Inflammatory macrophage treated with lipopolysaccharide for 1 hour (primary cell): ENCODE measurements around the gene TGFBR3.

Experiments used
- DNase-seq, 2 donors: peaks; one replicate each; pipeline ENCODE4 v3.0.0-alpha.2; 2020 to 2022

TGFBR3 gene

DNA sequence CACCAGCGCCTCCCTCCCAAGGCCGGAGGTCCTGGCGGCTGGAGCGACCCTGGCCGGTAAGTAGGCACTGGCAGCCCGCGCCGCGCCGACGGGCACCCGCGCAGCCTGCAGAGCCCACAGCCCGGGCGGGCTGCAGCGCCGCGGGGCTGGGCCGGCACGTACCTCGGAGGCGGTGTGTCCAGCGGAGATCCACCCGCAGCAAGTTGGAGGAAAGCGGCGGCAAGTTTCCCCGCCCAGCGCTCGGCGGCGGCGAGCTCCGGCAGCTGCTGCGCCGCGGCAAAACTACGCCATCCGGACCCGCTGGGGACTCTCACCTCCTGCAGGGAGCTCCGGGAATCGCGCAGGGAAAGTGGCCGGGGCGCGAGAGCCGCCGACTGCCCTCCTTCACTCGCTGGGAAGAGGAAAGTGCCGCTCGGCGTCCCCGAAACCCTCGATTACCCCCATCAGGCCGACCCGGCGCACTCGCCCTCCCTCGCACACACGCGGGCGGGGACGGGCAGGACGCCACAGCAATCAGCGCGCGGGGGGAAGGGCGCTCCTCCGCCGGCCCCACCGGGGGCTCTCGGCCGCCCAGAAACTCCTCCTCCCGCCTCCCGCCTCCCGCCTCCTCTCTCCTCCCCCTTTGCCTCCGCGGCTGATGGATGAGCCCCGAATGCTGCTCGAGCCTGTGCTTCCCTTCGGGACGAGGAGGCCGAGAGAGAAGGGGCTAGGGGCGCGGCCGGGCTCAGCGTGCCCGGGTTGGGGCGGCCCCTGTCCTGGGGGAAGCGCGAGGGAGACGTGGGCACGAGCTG lies at the start of gene TGFBR3:
Gene TGFBR3 (minus strand): TSS at position 436 of the 791 bp plus-strand sequence. CDS start 24,620 bp downstream, outside the sequence.
- peak; percentile 6 to 32 for DNase-seq

DNA sequence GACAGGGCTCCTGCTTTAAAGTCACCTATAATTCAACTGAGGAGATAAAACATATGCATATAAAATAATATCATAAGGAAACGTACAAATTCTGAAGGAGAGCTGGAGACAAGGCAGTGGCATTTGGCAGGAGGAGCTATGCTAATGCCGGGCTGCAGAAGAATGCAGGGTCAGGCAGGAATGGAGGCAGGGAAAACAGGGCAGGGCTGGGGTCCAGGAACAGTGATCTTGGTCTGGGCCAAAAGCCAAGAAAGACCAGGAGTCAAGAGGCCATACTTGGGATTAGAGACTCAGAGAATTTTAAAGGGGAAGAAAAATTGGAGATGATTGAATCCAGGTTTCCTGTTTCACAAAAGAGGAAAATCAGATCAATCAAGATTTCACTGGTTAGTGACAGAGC lies 43.3 kb upstream of the TGFBR3 start:
- DNase-seq, result no peak

DNA sequence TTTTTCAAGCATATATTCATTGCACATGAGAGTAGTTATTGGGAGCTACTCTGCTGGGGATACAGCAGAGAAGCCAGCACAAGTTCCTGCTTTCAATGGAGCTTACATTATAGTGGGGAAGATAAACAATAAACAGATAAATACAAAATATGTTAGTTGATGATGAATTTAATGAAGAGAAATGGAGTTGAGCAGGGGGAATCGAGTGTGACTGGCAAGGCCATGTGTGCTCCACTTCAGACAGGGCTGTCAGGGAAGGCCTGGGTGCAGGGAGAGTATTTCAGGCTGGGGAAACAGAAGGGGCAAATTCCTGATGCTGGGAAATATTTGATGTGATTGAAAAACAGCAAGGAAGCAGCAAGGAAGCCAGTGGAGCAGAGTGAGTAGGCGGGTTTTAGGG lies 42.1 kb upstream of the TGFBR3 start:
- no peak for DNase-seq

DNA sequence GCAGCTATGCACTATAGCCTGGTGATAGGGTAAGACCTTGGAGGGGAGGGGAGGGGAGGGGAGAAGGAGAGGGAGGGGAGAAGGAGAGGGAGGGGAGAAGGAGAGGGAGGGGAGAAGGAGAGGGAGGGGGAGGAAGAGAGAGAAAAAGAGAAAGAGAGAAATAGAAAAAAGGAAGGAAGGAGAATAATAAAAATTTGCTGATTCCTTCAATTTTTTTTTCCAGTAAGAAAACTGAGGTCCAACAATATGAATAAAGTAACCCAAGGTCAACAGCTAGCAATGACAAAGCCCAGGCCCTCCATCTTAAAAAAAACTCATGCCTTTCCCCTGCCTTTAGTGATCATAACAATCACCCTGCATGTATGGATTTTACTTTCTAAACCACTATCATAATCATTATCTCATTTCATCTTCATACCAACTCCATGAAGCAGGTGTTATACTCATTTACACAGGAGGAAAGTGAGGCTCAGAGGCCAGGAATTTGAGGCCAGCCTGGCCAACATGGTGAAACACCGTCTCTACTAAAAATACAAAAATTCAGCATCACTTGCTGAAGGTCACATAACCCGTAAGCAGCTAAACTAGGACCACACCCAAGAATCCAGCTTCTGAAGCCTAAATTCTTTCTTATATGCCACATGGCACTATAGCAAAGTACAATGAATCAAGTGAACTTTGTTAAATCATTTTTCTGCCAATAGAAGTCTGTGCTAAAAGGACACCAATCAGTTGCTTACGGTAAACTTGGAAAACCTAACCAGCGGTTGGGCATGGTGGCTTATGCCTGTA lies 39.9 kb upstream of the TGFBR3 start:
- no peak for DNase-seq

DNA sequence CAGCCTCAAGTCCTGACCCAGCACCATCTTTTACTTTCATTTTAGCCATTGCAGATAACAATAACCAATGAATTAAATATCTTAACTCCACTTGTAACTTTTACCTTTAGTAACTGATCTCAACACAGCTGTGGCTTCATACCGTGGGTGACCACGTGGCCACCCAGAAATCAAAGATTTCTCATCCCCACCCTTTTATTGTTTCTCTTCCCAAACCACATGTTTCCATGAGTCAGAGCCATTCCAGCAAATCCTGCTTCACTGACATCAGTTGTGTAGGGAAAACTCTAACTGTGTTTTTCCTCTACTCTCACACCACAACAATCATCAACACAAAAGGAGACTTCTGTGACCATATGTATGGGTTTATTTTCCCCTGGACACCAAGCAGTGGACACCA lies 38.2 kb upstream of the TGFBR3 start:
- DNase-seq, result no peak

DNA sequence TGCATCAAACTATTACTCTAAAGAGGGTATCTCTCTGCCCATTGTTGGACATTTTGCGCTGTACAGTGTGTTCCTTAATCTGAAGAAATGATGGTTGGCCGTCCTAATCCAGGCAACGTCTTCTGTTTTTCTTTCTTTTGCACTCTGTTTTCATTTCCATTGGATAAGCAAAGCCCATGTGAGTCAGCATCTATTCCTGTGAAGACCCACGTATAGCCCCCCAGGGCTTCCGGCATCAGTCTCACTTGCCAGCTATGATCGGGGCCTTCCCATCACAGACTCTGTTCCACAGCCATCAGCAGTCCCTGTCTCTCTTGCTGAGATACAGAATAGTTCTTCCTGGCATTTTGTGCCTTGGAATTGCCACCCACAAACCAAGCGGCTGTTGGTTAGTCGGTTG lies 34.0 kb upstream of the TGFBR3 start:
- DNase-seq, result no peak

DNA sequence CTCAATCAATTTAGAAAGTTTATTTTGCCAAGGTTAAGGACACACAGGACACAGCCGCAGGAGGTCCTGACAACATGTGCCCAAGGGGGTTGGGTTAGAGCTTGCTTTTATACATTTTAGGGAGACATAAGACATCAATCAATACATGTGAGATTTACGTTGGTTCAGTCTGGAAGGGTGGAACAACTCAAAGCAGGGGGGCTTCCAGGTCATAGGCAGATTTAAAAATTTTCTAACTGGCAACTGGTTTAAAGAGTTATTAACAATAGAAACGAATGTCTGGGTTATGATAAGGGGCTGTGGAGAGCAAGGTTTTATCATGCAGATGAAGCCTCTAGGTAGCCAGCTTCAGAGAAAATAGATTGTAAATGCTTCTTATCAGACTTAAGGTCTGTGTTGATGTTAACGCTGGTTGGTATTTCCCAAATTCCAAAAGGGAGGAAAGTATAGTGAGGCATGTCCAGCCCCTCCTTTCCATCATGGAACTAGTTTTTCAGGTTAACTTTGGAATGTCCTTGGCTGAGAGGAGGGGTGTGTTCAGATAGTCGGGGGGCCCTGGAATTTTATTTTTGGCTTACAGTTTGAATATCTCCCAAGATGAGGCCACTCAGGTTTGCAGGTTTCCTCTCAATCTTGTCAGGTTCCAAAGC lies 31.0 kb upstream of the TGFBR3 start:
- DNase-seq, result no peak

DNA sequence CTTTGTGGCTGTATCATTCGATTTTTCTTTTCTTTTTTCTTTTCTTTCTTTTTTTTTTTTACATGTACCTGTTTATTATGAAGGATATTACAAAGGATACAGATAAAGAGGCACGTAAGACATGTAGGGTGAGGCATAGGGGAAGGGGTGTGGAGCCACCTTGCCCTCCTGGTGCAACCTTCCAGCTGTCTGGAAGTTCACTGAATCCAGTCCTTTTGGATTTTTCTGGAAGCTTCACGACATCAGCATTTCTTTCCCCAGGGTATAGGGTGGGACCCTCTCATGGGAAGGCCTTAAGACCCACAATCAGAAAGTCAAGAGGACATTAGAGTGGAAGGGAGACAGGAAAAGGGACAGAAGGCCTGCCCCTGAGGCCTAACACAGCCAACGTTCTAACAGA lies 30.1 kb upstream of the TGFBR3 start:
- no peak for DNase-seq

DNA sequence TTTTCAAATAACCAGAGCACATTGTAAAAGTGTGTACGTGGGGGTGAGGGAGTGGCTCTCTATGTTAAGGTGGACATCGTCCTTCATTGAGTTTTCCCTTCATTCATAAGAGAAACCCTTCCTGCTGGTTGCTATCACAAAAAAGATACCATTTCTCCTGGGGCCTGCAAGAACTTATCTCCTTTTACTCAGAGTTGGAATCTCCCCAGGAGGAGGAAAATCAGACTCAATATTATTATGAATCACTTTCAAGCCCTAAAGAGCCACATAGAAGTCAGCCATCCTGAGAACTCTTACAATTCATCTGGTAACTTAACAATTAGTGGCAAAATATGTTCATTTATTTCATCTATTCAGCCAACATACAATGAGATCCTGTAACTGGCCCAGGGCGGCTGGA lies 27.1 kb upstream of the TGFBR3 start:
- DNase-seq, result no peak

DNA sequence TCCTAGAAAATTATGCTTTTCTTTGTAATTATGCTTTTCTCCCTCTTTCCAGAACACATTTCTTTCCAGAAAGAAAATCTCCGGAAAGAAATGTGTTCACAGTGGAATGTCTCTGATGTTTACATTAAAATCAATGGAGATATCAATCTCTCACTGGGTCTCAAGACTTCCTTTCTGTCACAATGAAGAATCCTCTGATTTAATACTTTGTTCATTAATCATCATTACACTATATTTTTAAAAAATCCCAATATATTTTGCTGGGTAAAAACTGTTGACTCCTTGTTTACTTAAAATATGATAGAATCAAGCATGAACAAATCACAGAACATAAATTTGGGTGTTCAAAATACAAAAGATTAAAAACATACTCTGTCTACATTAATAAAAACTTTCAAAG lies 26.3 kb upstream of the TGFBR3 start:
- DNase-seq, result no peak

DNA sequence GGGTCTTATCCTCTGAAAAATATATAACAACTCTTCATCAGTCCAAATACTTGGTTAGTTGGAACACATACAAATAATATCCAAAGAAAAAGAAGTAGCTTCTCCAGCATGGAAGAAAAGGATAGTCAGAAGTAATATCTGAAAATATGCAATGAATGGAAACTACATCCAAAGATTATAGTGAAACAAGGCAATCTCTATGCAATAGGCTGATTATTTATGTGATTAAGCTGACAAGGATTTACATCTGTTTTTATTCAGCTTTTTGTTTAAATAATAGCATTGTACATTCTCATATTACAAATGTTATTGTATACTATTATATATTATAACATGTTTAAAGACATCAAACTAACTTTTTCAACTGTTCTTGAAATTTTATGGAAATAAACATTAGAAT lies 15.3 kb upstream of the TGFBR3 start:
- DNase-seq, result no peak

DNA sequence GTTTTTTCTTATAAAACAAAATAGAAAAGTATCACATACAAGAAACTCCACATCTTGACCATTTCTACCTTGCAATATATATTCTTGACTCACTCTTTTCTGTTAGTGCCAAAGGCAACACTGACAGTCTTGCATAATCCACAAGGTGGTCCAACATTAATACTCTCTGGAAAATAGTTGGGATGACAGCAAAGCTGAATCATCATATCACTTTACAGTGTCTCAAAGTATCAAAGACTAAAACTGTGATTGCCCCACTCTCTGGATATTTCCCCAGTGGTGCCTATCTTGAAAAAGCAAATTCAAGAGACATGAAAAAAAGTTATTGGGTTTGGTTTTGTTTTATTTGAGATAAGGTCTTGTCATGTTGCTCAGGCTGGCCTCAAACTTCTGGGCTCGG lies 14.6 kb upstream of the TGFBR3 start:
- DNase-seq, result no peak

DNA sequence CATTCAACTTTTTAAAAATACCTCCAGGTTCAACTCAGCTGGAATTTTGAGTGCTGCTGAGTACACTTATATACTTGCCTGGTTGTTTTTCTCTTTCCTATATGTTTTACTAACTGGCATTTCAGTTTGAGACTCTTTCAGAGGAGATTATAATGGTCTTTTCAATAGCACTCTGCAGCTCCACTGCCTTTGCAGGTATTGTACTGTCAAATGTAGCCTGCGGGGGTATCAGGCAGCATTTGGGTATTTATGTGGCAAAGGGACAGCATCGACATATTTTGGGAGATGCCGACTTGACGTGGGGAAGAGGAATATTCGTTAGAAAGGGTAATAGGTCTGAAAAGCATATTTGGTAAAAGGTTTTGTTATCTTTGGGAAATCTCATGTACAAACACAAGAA lies 11.1 kb upstream of the TGFBR3 start:
- DNase-seq, result no peak

DNA sequence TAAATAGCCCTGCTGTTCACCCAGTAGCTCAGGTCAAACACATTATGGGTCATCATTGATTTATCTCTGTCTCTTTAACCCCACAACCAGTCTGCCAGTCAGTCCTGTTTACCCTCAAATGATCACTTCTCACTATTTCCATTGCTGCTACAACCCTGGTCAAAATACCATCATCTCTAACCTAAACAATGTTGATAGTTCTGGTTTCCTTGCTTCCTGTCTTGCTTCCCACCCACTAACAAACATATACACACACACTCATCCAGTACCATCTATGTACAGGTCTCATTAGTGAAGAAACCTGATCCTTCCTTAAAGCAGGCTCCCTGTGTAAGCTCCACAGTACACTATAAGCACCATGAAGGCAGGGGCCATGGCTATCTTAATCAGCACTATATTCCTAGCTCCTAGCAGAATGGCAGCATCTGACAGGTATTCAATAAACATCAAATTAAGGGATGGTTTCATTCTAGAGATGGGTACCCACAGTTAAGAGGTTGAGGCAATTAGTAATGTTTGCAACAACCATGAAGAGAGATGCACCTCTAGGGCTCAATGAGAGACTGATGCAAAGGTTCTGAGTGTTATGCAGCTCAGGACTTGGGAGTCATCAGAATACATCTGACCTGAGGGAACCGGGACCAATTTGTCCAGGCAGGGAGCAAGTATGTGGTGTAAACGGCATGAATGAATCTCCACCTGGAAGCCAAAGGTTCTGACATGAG lies 10.0 kb upstream of the TGFBR3 start:
- DNase-seq, result no peak

DNA sequence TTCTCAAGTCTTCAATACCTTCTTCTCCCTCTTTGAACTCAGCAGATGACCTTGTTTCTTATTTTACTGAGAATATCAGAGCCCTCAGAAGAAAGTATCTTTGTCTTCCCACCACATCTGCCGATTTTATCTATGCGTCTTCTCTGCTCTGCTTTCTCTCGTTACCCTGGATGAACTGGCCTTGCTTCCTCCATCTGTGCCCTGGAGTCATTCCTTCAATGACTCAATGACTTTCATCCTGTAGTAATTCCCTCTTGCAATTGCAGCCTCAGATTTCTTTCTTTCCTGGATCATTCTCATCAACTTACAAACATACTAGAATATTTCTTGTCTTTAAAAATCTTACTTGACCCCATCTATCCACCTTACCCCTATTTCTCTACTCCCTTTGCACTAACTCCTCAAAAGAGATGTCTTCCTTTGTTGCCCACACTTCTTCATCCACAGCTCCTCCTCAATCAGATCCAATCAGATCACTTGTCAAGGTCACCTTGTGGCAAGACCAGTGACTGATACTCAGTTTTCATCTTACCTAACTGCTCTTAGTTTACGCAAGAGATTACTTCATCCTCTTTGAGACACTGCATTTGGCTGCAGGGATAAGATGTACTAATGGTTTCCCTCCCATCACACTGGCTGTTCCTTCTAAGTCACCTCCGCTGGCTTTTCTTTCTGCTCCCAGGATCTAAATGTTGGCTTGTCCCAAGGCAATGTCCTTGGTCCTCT lies 8.2 kb upstream of the TGFBR3 start:
- no peak for DNase-seq

DNA sequence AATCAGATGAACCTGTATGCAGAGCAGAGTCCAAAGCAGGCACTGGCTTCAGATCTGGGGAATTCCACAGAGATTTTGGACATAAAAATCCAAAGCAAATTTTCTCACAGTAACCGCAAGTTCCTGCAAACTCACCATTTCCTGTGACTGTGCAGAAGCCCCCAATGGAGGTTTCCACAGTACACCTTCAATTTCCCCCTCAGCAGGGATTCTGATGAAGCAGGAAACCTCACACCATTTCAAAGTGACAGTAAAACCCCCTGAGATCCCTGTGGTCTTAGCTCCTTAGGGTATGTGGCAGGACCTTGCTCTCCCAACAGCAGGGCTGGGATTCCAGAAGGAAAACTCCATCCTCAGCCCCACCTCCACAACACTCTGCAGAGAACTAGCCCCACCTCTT lies 6.0 kb upstream of the TGFBR3 start:
- DNase-seq, result no peak

DNA sequence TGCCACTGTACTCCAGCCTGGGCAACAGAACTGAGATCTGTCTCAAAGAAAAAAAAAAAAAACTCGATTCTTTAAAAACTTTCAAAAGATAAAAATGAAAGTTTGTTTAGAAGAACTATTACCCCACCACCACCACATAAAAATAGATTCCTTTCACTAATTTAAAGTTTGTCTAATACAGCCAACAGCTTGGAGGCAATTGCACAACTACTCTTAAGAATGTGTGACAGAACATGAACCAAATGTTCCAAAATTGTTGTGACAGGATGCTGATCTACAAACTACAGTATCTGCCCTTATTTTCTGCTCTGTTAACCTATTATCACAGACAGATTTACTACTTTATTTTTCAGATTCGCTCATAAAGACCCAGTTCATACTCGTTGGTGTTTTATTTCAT lies 5.5 kb upstream of the TGFBR3 start:
- no peak for DNase-seq

DNA sequence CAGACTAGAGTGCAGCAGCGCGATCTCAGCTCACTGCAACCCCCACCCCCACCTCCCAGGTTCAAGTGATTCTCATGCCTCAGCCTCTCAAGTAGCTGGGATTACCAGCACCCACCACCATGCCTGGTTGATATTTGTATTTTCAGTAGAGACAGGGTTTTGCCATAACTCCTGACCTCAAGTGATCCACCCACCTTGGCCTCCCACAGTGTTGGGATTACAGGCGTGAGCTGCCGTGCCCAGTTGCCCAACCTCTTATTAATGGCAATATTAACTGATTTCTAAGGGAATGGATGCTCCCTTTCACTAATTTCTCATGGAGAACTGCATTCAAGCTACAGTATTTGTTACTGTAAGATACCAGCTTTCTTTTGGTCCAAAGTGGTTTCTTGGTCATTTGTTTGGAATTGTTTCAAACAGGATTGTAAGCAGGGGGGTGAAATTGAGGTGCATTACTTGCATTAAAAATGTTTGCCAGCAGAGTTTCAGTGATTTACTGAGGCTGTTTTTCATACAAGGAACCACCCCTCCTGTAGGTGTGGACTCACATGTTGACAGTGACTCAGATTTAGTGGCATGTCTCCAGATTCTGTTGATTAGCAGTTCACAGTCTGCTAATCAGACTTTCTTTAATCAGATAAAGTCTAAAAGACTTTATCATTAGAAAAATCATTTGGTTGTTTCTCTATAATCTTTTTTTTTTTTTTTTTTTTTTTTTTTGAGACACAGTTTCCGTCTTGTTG lies 3.9 kb upstream of the TGFBR3 start:
- no peak for DNase-seq

DNA sequence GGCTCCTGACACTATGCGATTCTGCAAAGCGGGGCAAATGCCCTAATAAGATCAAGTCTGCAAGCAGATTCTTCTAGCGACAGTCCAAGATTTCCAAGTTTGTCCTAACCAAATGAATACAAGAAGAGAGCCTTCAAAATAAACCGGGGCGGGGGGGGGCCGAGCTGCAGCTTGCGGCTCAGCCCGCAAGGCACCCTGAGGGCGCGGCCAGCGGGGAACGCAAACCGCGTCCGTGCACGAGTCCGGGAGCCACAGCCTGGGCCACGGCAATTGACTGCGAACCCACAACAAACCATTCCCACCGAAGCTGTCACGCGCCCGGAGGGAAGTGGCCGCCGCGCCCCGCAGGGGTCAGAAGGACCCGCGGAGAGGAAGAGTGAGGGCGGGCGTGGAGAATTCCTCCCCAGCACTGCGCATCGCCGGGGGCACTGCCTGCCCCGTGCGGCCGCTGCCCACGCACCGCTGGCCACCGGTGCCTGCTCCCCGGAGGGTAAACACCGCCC lies 687 bp downstream of the TGFBR3 start:
- DNase-seq, result no peak

DNA sequence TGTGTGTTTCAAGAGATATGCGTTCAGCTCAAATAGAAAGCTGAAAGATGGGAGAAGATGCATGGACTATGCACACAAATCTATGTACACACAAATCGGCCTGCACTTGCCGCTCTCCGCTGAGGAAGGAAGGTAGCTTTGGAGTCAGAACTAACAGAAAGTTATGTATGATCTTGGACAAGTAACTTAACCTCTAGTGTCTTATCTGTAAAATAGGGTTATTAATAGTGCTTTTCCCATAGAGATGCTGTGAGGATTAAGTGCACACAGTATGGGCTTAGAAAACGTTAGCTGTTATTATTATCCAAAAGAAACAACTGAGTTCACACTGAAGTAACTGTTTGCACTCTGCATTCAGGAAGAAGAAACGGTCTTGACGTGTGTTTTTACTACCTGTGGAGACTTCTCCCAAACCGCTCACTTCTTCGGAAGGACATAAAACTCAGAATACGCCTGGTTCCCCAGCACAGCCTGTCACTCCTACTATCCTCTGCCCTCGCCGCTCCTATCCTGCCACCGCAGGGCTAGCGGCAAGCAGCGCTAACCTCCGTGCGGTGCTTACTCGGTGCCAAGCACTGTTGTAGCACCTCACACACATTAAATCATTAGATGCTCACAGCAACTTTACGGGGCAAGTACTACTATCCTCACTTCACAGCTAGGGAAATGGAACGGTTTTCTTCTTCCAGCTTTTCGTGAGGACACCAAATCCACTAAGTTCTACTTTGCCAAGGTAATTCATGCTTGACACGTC lies 1.3 kb downstream of the TGFBR3 start:
- DNase-seq, result no peak

DNA sequence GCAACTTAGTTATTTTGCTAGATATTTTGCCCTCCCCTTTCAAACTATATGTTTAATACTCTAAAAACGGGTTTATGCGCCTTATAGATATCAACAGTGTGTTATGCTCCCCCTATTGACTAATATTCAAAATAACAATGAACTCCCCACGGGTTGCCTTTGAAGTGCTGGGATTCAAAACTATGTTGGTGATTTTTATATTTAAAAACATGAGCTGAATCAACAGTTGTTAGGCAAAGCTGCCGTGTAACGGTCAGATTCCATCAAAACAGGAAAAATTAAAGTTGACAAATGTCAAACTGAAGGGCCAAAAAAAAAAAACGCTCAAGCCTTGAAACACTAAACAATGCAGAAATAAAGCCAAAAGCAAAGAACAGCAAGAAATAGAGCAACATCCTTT lies 2.5 kb downstream of the TGFBR3 start:
- DNase-seq, result peak; percentile 8 to 37
